Measurements from ENCODE around the gene VGLL2.

GRCh38 chr6:117265410-117266256 lies at the start of gene VGLL2:
- TF ChIP-seq POLR2A (IDR thresholded peaks at IDR 0.05), result no peak
- TF ChIP-seq CTCF (IDR thresholded peaks at IDR 0.05), result peak in 1 of 6 experiments; percentile 4

Data from thyroid gland (tissue), 4 donors.